ENCODE results near the gene UNC13B. TPM values are rescaled to one million over a fixed set of nuclear protein-coding genes. Genes with fewer than 3 reads are reported as not detected.

The UNC13B gene
- total RNA-seq, 1 experiment from 2014 or later: 19.7 TPM

DNA sequence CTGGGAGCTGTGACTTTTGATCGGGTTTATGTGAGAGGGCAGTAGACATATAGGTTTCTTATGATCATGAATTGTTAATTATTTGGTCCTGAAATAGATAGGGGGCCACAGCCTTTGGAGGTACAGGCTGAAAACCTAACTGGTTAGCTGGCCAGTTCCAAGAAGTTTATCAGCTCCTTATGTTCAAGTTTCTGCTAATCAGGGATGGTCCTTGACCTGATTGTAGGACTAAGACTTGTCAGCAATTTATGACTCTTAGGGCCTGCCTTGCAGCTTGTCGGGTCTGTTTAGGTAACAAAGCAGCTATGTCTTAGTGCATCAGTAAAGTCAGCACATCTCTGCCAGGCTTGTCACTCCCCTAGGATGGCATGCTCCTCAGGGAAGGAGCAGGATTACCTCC lies 176.3 kb downstream of the UNC13B start:
- Mint-ChIP-seq H3K27me3 (ENCODE audit: insufficient read depth, unreplicated experiment) (no peaks in the 10 kb centered on the region), H3K36me3 (ENCODE audit: insufficient read depth, unreplicated experiment) (peaks cover 5% of the 10 kb centered on the region), H3K9me3 (ENCODE audit: unreplicated experiment) (no peaks in the 10 kb centered on the region), H3K4me3 (ENCODE audit: unreplicated experiment) (no peak overlapping the region), H3K4me1 (ENCODE audit: low read depth, unreplicated experiment) (no peaks in the 10 kb centered on the region), H3K27ac (ENCODE audit: unreplicated experiment) (no peak overlapping the region)
- ChIA-PET CTCF (no interaction called here), POLR2A (no interaction called here)
- TF ChIP-seq, protein P1, sequence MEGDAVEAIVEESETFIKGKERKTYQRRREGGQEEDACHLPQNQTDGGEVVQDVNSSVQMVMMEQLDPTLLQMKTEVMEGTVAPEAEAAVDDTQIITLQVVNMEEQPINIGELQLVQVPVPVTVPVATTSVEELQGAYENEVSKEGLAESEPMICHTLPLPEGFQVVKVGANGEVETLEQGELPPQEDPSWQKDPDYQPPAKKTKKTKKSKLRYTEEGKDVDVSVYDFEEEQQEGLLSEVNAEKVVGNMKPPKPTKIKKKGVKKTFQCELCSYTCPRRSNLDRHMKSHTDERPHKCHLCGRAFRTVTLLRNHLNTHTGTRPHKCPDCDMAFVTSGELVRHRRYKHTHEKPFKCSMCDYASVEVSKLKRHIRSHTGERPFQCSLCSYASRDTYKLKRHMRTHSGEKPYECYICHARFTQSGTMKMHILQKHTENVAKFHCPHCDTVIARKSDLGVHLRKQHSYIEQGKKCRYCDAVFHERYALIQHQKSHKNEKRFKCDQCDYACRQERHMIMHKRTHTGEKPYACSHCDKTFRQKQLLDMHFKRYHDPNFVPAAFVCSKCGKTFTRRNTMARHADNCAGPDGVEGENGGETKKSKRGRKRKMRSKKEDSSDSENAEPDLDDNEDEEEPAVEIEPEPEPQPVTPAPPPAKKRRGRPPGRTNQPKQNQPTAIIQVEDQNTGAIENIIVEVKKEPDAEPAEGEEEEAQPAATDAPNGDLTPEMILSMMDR (IDR thresholded peaks at IDR 0.05; ENCODE audit: insufficient read depth in 1 of 2, low read depth in 1 of 2, low read length in 1 of 2, severe bottlenecking in 1 of 2, unreplicated experiment in 1 of 2): no peak
- Histone ChIP-seq H3K36me3 (ENCODE audit: control insufficient read depth, insufficient read depth, low read length) (no peaks in the 10 kb centered on the region), H3K9me3 (no peaks in the 10 kb centered on the region), H3K4me1 (no peaks in the 10 kb centered on the region), H3K4me3 (ENCODE audit: low read depth, low read length) (no peak overlapping the region), H3K27me3 (replicated peaks; ENCODE audit: control insufficient read depth, insufficient read depth, low read length) (no peaks in the 10 kb centered on the region)
- no TSS peak for BruUV-seq (replicated peaks)
- no peak for DNase-seq
- intact Hi-C loops (cut with micrococcal nuclease; ENCODE audit: unreplicated experiment): no loop called here

DNA sequence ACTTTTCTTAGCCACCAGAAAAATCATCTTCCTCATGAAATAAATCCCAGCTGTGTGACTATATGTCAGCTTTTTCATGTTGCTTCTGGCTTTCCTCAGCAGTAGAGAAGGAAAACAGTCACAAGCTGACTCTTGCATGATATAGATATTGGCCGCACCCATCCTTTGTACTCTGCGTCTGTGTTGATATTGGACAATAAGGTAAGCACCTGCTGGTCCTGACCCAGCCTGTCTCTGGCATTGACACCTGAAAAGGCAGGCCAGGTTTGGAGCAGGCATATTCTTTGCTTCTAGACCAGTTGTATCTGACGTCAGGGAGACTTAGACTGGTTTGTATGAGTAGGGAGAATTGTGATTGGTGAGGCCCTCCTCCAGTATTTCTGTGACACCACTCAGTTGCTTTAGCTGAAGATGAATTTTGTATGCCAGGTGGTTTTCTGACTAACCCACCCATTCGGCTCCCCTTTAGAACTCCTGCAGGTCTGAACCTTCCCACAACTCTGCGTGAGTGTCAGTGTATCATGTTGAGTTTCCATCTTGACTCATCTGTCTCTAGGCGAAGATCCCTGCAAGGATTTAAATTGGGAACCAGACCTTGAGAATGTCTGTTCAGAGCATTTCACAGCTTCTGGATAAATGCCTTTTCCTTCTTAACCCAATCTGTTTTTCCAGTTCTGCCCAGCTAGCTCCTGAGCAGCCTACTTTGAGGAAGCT lies 176.9 kb downstream of the UNC13B start:
- Mint-ChIP-seq H3K36me3 (ENCODE audit: insufficient read depth, unreplicated experiment) (peaks cover 5% of the 10 kb centered on the region), H3K9me3 (ENCODE audit: unreplicated experiment) (no peaks in the 10 kb centered on the region), H3K4me1 (ENCODE audit: low read depth, unreplicated experiment) (no peaks in the 10 kb centered on the region), H3K4me3 (ENCODE audit: unreplicated experiment) (no peak overlapping the region), H3K27me3 (ENCODE audit: insufficient read depth, unreplicated experiment) (no peaks in the 10 kb centered on the region), H3K27ac (ENCODE audit: unreplicated experiment) (no peak overlapping the region)
- no peaks in the 10 kb centered on the region for H3K4me1 ChIP-seq
- BruUV-seq (replicated peaks): no TSS peak
- TF ChIP-seq, protein P1 (IDR thresholded peaks at IDR 0.05; ENCODE audit: insufficient read depth in 1 of 2, low read depth in 1 of 2, low read length in 1 of 2, severe bottlenecking in 1 of 2, unreplicated experiment in 1 of 2): no peak
- H3K27me3 ChIP-seq (replicated peaks; ENCODE audit: control insufficient read depth, insufficient read depth, low read length): no peaks in the 10 kb centered on the region
- POLR2A ChIA-PET: no interaction called here
- CTCF ChIA-PET: interaction anchor here (0.6 kb wide), 1 partner anchor 98 kb away, joined by 5 read pairs; no protein-coding TSS in a partner anchor
- no peak for DNase-seq
- H3K9me3 ChIP-seq: no peaks in the 10 kb centered on the region
- H3K4me3 ChIP-seq (ENCODE audit: low read depth, low read length): no peak overlapping the region
- intact Hi-C loops (cut with micrococcal nuclease; ENCODE audit: unreplicated experiment): no loop called here
- no peaks in the 10 kb centered on the region for H3K36me3 ChIP-seq (ENCODE audit: control insufficient read depth, insufficient read depth, low read length)

DNA sequence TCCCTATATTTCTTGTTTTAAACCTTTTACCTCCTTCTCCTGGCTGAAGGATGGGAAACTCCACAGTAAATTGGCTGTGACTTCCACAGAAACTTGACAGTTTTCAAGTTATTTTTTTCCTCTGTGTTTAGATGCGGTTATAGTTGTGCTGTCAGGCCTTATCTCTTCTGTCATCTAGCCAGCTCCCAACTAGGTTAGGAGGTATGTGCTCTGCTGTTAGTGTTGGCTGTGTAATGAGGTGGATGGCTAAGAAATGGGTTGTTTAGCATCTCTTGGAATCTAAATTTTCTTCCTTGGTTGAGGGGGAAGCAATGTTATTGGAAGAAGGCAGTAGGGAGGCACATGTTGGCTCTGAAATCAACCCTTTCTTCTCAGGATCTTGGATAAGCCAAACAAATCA lies 178.2 kb downstream of the UNC13B start:
- CTCF ChIA-PET: no interaction called here
- Mint-ChIP-seq H3K4me1 (ENCODE audit: low read depth, unreplicated experiment) (no peaks in the 10 kb centered on the region), H3K27ac (ENCODE audit: unreplicated experiment) (no peak overlapping the region), H3K9me3 (ENCODE audit: unreplicated experiment) (no peaks in the 10 kb centered on the region), H3K27me3 (ENCODE audit: insufficient read depth, unreplicated experiment) (no peaks in the 10 kb centered on the region), H3K36me3 (ENCODE audit: insufficient read depth, unreplicated experiment) (peaks cover 5% of the 10 kb centered on the region), H3K4me3 (ENCODE audit: unreplicated experiment) (no peak overlapping the region)
- H3K36me3 ChIP-seq (ENCODE audit: control insufficient read depth, insufficient read depth, low read length): no peaks in the 10 kb centered on the region
- H3K4me1 ChIP-seq: no peaks in the 10 kb centered on the region
- POLR2A ChIA-PET: no interaction called here
- BruUV-seq (replicated peaks): no TSS peak
- H3K9me3 ChIP-seq: no peaks in the 10 kb centered on the region
- no peak for DNase-seq
- no peaks in the 10 kb centered on the region for H3K27me3 ChIP-seq (replicated peaks; ENCODE audit: control insufficient read depth, insufficient read depth, low read length)
- intact Hi-C loops (cut with micrococcal nuclease; ENCODE audit: unreplicated experiment): no loop called here
- no peak overlapping the region for H3K4me3 ChIP-seq (ENCODE audit: low read depth, low read length)
- TF ChIP-seq, protein P1 (IDR thresholded peaks at IDR 0.05; ENCODE audit: insufficient read depth in 1 of 2, low read depth in 1 of 2, low read length in 1 of 2, severe bottlenecking in 1 of 2, unreplicated experiment in 1 of 2): no peak

Data from Caco-2 (cell line).